Fibroblast of mammary gland (primary cell): ENCODE data around the gene EMB.
"Not testable (repeated sequence)": the region's sequence is repeated elsewhere in the genome, so short reads cannot be mapped to it uniquely, and the experiment has no call there.

ENCODE experiments used
- DNase-seq: peaks from one replicate; pipeline ENCODE4 v3.0.0-alpha.2; 2010; ENCODE audit warnings: low read depth
- H3K4me3 ChIP-seq: 2 replicates; pipeline ENCODE4 v1.5.1; 2011; ENCODE audit warnings: low read depth, mild to moderate bottlenecking, low read length, moderate library complexity; ENCODE audit not compliant: control insufficient read depth
- TF ChIP-seq, protein P1 (sequence below): conservative IDR thresholded peaks from 2 replicates; pipeline ENCODE4 v1.5.1; 2011; ENCODE audit warnings: low read depth, low read length, inconsistent platforms; ENCODE audit not compliant: control insufficient read depth, insufficient read depth

Gene EMB

DNA sequence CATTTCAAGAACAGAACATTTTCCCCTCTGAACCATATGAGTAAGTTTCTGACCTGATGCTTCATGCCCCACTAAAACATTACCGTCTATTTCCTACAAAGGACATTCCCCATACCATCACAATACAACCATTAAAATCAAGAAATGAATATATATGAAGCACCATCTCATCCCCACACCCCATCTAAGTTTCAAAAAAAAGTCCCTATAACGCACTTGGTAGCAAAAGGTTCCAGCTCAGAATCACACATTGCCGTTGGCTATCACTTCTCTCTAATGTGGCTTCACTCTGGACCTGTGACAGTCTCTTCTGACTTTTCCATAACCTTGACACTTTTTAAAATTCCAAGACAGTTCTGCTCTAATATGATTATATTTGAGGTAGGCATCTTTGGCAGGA is 5.9 kb downstream of the EMB start:
- DNase-seq: no peak
- TF ChIP-seq, protein P1, sequence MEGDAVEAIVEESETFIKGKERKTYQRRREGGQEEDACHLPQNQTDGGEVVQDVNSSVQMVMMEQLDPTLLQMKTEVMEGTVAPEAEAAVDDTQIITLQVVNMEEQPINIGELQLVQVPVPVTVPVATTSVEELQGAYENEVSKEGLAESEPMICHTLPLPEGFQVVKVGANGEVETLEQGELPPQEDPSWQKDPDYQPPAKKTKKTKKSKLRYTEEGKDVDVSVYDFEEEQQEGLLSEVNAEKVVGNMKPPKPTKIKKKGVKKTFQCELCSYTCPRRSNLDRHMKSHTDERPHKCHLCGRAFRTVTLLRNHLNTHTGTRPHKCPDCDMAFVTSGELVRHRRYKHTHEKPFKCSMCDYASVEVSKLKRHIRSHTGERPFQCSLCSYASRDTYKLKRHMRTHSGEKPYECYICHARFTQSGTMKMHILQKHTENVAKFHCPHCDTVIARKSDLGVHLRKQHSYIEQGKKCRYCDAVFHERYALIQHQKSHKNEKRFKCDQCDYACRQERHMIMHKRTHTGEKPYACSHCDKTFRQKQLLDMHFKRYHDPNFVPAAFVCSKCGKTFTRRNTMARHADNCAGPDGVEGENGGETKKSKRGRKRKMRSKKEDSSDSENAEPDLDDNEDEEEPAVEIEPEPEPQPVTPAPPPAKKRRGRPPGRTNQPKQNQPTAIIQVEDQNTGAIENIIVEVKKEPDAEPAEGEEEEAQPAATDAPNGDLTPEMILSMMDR: no peak
- no peak overlapping the region for H3K4me3 ChIP-seq

DNA sequence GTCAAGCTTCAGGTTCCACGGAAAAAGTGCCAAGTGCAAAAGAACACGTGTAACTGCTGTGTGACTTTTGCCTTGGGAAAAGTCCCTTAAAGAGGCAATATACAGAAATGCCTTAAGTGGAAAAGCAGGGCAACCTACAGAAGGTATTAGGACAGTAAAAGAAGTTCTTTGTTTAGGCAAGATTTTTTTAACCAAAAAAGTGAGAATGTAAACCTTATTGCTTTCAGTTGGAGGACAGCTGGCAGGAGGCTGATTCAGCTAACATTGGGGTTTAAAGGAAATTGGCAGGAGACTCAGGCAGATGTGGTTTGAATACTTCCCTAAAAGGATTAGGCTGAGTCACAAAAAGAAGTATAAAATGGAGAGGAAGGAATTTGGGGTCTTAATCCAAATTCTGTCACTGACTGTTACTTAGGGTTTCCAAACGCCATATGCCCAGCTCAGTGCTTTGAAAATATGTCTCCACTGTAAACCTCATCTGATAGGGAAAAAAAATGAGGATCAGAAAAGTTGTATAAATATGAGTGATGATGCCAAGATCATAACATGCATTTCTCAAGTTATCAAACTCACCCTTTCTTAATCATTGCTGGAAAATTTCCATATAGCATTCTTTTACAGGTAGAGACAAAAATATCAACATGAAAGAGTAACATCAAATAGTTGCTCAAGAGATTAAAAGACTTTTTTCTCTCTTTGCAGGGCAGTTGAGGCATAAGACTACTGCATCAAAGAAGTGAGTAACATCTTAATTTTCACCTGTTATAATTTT is 9.8 kb downstream of the EMB start:
- peak; percentile 4 for DNase-seq
- not testable (repeated sequence) for H3K4me3 ChIP-seq

DNA sequence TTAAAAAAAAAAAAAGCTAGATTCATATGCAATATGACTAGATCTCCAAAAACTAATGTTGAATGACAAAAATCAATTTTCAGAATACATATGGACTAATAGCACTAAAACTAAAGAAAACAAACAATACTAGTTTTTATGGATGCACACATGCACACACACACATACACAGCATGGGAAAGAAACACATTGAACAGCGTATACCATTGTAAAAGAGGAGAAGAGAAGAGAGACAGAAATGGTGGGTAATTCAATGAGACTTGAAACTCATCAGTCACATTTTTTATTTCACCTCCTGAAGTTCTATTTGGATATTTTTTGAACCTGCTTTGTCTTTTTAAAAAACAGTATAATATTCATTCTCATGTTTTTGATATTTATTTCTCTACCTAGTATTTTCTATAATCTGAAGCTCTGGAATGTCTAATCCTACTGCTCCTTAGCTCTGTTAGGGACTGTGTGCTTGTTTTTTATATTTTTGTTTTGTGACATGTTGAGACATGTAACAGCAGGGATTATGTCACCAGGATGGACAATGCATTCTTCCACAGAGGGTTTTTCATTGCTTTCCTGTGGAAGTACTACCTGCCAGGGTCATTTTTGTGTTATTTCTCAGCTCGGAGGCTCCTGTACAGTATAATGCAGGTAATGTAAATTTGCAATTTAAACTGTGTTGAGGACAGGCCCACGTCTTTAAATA is 17.8 kb downstream of the EMB start:
- not testable (repeated sequence) for DNase-seq, H3K4me3 ChIP-seq

DNA sequence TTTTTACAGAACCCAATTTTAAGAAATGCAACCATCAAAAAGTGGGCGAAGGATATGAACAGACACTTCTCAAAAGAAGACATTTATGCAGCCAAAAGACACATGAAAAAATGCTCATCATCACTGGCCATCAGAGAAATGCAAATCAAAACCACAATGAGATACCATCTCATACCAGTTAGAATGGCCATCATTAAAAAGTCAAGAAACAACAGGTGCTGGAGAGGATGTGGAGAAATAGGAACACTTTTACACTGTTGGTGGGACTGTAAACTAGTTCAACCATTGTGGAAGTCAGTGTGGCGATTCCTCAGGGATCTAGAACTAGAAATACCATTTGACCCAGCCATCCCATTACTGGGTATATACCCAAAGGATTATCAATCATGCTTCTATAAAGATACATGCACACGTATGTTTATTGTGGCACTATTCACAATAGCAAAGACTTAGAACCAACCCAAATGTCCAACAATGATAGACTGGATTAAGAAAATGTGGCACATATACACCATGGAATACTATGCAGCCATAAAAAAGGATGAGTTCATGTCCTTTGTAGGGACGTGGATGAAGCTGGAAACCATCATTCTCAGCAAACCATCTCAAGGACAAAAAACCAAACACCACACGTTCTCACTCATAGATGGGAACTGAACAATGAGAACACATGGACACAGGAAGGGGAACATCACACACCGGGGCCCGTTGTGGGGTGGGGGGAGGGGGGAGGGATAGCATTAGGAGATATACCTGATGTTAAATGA is 19.7 kb downstream of the EMB start:
- not testable (repeated sequence) for H3K4me3 ChIP-seq, DNase-seq

DNA sequence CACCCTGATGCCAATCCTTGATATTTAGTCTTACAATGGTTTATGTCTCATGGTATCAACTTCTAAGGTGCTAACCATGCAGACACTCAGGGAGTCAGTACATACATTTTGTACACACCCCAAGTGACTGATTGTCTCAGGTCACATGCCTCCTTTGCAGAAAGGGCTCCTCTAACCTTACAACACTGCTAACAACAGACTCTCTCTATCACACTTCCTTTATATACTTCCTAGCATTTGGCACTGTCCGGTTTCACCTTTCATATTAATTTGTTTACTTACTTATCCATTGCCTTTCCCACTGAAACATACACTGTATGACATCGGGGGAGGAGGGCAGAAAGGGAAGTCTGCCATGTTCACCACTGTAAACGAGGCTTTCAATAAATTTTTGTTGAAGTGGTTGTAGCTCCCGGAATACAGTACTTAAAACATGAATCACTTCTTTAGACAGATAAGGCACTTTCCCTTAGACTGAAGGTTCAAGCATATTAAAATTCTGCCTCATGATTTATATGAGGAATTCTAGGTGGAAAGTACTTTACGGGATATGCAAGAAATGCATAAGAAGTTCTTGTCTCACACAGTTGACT is 20.6 kb downstream of the EMB start:
- TF ChIP-seq, protein P1: no peak
- DNase-seq: no peak

DNA sequence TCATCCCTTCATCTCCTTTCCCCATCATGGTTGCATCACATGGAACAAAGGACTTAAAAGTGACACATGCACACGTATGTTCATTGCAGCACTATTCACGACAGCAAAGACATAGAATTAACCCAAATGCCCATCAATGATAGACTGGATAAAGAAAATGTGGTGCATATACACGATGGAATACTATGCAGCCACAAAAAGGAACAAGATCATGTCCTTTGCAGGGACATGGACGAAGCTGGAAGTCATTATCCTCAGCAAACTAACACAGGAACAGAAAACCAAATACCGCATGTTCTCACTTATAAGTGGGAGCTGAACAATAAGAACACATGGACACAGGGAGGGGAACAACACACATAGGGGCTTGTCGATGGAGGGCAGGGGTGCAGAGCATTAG is 21.4 kb downstream of the EMB start:
- H3K4me3 ChIP-seq, DNase-seq: not testable (repeated sequence)

More for the DNA sequence above, 20.6 kb downstream of the EMB start:
- no peak overlapping the region for H3K4me3 ChIP-seq

DNA sequence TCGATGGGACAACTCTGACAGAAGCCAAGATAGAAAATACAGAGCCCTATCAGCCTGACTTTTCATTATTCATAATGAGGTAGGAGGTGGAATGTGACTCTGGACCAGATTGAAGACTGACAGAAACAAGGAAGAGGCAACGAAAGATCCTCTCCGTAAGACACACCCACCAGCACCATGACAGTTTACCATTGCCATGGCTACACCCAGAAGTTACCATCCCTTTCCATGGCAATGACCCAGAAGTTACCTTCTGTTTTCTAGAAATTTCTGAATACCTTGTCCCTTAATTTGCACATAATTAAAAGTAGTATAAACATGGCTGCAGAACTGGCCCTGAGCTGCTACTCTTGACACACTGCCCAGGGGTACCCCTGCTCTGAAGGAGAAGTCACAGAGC is 24.5 kb downstream of the EMB start:
- not testable (repeated sequence) for DNase-seq

DNA sequence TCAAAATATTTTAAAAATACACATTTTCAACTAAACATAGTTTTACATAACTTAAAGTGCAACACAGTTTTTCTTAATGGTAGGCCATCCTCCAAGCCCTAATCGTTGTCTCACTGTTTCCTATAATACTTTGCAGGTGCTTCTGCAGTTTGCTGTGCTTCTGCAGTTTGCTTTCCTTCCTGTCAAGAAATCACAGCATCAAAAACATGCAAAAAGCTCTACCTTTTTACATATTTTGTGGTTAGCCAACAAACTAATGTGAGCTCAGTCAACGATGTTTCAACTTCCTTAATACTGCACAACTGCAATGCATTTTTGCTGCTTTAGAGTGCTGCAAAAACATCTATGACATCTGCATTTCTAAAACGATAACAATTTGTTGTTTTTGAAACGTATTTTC is 25.2 kb downstream of the EMB start:
- TF ChIP-seq, protein P1: no peak
- H3K4me3 ChIP-seq: no peak overlapping the region
- no peak for DNase-seq

More for the DNA sequence above, 24.5 kb downstream of the EMB start:
- not testable (repeated sequence) for H3K4me3 ChIP-seq

DNA sequence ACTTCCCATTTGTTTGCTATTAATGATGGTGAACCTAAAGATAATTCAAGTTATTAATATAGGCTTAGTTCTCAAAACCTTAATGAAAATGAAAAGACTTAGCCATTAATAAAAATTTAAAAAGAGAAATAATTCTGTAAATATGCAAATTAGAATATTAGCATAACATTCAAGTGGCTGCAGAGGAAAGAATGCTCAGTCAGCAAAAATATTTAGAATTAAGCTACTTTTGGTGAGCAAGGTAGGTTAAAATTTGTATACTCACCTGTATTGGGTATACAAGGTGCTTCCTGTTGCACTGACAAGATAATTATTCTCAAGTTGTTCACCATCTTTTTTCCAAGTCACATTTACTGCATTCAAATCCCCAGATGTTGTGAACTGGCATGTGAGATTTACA is 30.2 kb downstream of the EMB start:
- not testable (repeated sequence) for H3K4me3 ChIP-seq, DNase-seq
